HEK293 (cell line): ENCODE data around the gene CD44.

Source experiments
- CTCF ChIA-PET: fragments of 350-600 bp; formaldehyde crosslinking; extraction: SDS; loops from one replicate; lab custom pipeline; 2021; ENCODE audit warnings: antibody characterized with exemption; lab: Yijun Ruan, JAX
- POLR2A ChIA-PET: fragments of 300-600 bp; formaldehyde crosslinking; extraction: SDS; loops from one replicate; lab custom pipeline; 2020; ENCODE audit warnings: antibody characterized with exemption, inconsistent platforms; lab: Yijun Ruan, JAX
- H3K27ac ChIP-seq: fragments of 200-500 bp; sonication (Bioruptor generic); 2 replicates; pipeline ENCODE4 v1.5.1; 2014; ENCODE audit warnings: low read depth, low read length, control low read depth, inconsistent platforms; ENCODE audit errors: extremely low read depth
- H3K36me3 ChIP-seq, 2 experiments: fragments of 200-500 bp in 1 of 2; sonication (Bioruptor generic) in 1 of 2; 1 replicate in 1 of 2; 2 replicates in 1 of 2; pipeline ENCODE4 v1.5.1; 2014 to 2017; ENCODE audit warnings: inconsistent platforms in 2 of 2, low read length in 2 of 2; ENCODE audit not compliant: control insufficient read depth in 2 of 2, insufficient read depth in 1 of 2
- H3K4me1 ChIP-seq: fragments of 200-500 bp; sonication (Bioruptor generic); 2 replicates; pipeline ENCODE4 v1.5.1; 2014; ENCODE audit warnings: mild to moderate bottlenecking, low read length, inconsistent platforms; ENCODE audit not compliant: control insufficient read depth, insufficient read depth
- H3K4me3 ChIP-seq: 2 replicates; pipeline ENCODE4 v1.5.1; 2011; ENCODE audit warnings: low read depth, mild to moderate bottlenecking, control low read depth, low read length, moderate library complexity
- H3K9me3 ChIP-seq: fragments of 200-500 bp; sonication (Bioruptor generic); 2 replicates; pipeline ENCODE4 v1.5.1; 2014; ENCODE audit warnings: low read depth, low read length, inconsistent platforms; ENCODE audit not compliant: control insufficient read depth, insufficient read depth
- BCL11A ChIP-seq: fragments of 450-650 bp; formaldehyde crosslinking; IDR thresholded peaks from 2 replicates; pipeline ENCODE4 v1.5.1; 2016; ENCODE audit warnings: low read depth, missing biosample characterization, missing genetic modification characterization
- PRDM1 ChIP-seq: fragments of 450-650 bp; formaldehyde crosslinking; IDR thresholded peaks from 2 replicates; pipeline ENCODE4; 2016; ENCODE audit warnings: missing biosample characterization, missing genetic modification characterization
- RBAK ChIP-seq: fragments of 450-650 bp; formaldehyde crosslinking; IDR thresholded peaks from 2 replicates; pipeline ENCODE4 v1.5.1; 2016; ENCODE audit warnings: missing biosample characterization, missing genetic modification characterization
- REST ChIP-seq: fragments of 450-650 bp; formaldehyde crosslinking; IDR thresholded peaks from 2 replicates; pipeline ENCODE4 v1.5.1; 2016; ENCODE audit warnings: missing biosample characterization, missing genetic modification characterization
- ZBTB49 ChIP-seq: fragments of 450-650 bp; formaldehyde crosslinking; IDR thresholded peaks from 2 replicates; pipeline ENCODE4 v1.5.1; 2016; ENCODE audit warnings: missing biosample characterization, missing genetic modification characterization, low read depth
- ZBTB7A ChIP-seq: fragments of 450-650 bp; formaldehyde crosslinking; IDR thresholded peaks from 2 replicates; pipeline ENCODE4 v1.5.1; 2016; ENCODE audit warnings: low read depth, missing biosample characterization, missing genetic modification characterization
- ZNF184 ChIP-seq: fragments of 450-650 bp; IDR thresholded peaks from 2 replicates; pipeline ENCODE4 v1.5.1; 2018; ENCODE audit warnings: missing biosample characterization, mild to moderate bottlenecking, missing genetic modification characterization
- ZNF223 ChIP-seq: fragments of 450-650 bp; formaldehyde crosslinking; IDR thresholded peaks from 2 replicates; pipeline ENCODE4 v1.5.1; 2016; ENCODE audit warnings: missing biosample characterization, missing genetic modification characterization
- ZNF239 ChIP-seq: fragments of 450-650 bp; formaldehyde crosslinking; IDR thresholded peaks from 2 replicates; pipeline ENCODE4 v1.5.1; 2016; ENCODE audit warnings: missing biosample characterization, missing genetic modification characterization
- ZNF280C ChIP-seq: fragments of 450-650 bp; formaldehyde crosslinking; IDR thresholded peaks from 2 replicates; pipeline ENCODE4 v1.5.1; 2016; ENCODE audit warnings: missing biosample characterization, missing genetic modification characterization
- ZNF362 ChIP-seq: fragments of 450-650 bp; formaldehyde crosslinking; IDR thresholded peaks from 2 replicates; pipeline ENCODE4 v1.5.1; 2016; ENCODE audit warnings: missing biosample characterization, missing genetic modification characterization
- ZNF433 ChIP-seq: fragments of 450-650 bp; formaldehyde crosslinking; IDR thresholded peaks from 2 replicates; pipeline ENCODE4 v1.5.1; 2016; ENCODE audit warnings: missing biosample characterization, missing genetic modification characterization, low read depth
- ZNF48 ChIP-seq: fragments of 450-650 bp; formaldehyde crosslinking; IDR thresholded peaks from 2 replicates; pipeline ENCODE4 v1.5.1; 2016; ENCODE audit warnings: missing biosample characterization, missing genetic modification characterization
- ZNF501 ChIP-seq: fragments of 450-650 bp; formaldehyde crosslinking; IDR thresholded peaks from 2 replicates; pipeline ENCODE4 v1.5.1; 2016; ENCODE audit warnings: missing biosample characterization, missing genetic modification characterization
- ZNF513 ChIP-seq: fragments of 450-650 bp; IDR thresholded peaks from 2 replicates; pipeline ENCODE4 v1.5.1; 2018; ENCODE audit warnings: missing biosample characterization, missing genetic modification characterization
- ZNF548 ChIP-seq: fragments of 450-650 bp; formaldehyde crosslinking; IDR thresholded peaks from 2 replicates; pipeline ENCODE4 v1.5.1; 2016; ENCODE audit warnings: missing biosample characterization, missing genetic modification characterization
- ZNF600 ChIP-seq: fragments of 450-650 bp; formaldehyde crosslinking; IDR thresholded peaks from 2 replicates; pipeline ENCODE4 v1.5.1; 2016; ENCODE audit warnings: missing biosample characterization, missing genetic modification characterization
- ZNF610 ChIP-seq: fragments of 450-650 bp; formaldehyde crosslinking; IDR thresholded peaks from 2 replicates; pipeline ENCODE4 v1.5.1; 2016; ENCODE audit warnings: missing biosample characterization, missing genetic modification characterization, borderline replicate concordance
- ZNF658 ChIP-seq: fragments of 450-650 bp; formaldehyde crosslinking; IDR thresholded peaks from 2 replicates; pipeline ENCODE4; 2016; ENCODE audit warnings: missing biosample characterization, missing genetic modification characterization
- ZNF768 ChIP-seq: fragments of 450-650 bp; formaldehyde crosslinking; IDR thresholded peaks from 2 replicates; pipeline ENCODE4 v1.5.1; 2018; ENCODE audit warnings: missing biosample characterization, mild to moderate bottlenecking, missing genetic modification characterization
- ZSCAN23 ChIP-seq: fragments of 450-650 bp; formaldehyde crosslinking; IDR thresholded peaks from 2 replicates; pipeline ENCODE4 v1.5.1; 2016; ENCODE audit warnings: missing biosample characterization, missing genetic modification characterization
- TF ChIP-seq, protein P1 (sequence below): fragments of 450-650 bp; IDR thresholded peaks from 2 replicates; pipeline ENCODE4 v1.5.1; 2018; ENCODE audit warnings: missing biosample characterization, mild to moderate bottlenecking, missing genetic modification characterization

CD44 gene

GRCh38 chr11:35241083-35241482 lies 102.1 kb downstream of the CD44 start (continued):
- no peak for TF ChIP-seq ZNF280C (tag by site-specific recombination)
- TF ChIP-seq RBAK = no peak
- no peak for TF ChIP-seq ZNF184 (tag by site-specific recombination)
- TF ChIP-seq ZNF433 = no peak
- TF ChIP-seq ZBTB7A (tag by site-specific recombination) = no peak

DNA sequence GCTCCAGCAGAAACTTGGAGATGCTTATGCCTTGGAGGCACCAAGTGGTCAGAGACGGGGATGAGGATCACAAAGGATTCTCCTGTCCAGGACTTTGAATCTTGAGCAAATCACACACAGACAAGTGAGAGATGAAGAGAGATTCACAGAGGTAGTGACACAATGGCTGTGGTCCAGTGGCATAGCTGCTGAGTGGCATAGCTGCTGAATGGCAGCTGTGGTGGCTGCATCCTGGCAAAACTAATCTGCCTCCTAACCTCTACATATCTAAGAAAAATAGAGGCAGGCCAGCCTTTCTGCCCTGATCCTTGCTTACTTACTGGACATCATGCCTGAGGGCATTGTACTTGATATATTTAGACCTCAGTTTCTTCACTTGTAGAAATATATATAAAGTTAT lies 102.6 kb downstream of the CD44 start:
- Histone ChIP-seq H3K4me1 (no peaks in the 10 kb centered on the region), H3K4me3 (no peak overlapping the region), H3K36me3 (no peaks in the 10 kb centered on the region), H3K27ac (no peak overlapping the region), H3K9me3 (no peaks in the 10 kb centered on the region)
- TF ChIP-seq ZNF600 (tag by site-specific recombination) (no peak), ZNF501 (tag by site-specific recombination) (no peak), ZNF610 (tag by site-specific recombination) (no peak), ZNF223 (tag by site-specific recombination) (no peak), ZSCAN23 (tag by site-specific recombination) (no peak), ZNF362 (tag by site-specific recombination) (no peak), ZNF768 (tag by site-specific recombination) (no peak), REST (tag by site-specific recombination) (no peak), ZBTB49 (tag by site-specific recombination) (no peak), BCL11A (no peak), ZNF513 (tag by site-specific recombination) (no peak), ZNF239 (no peak), ZNF658 (tag by site-specific recombination) (no peak), ZNF48 (tag by site-specific recombination) (no peak), PRDM1 (tag by site-specific recombination) (no peak), ZNF548 (no peak)
- TF ChIP-seq, protein P1, sequence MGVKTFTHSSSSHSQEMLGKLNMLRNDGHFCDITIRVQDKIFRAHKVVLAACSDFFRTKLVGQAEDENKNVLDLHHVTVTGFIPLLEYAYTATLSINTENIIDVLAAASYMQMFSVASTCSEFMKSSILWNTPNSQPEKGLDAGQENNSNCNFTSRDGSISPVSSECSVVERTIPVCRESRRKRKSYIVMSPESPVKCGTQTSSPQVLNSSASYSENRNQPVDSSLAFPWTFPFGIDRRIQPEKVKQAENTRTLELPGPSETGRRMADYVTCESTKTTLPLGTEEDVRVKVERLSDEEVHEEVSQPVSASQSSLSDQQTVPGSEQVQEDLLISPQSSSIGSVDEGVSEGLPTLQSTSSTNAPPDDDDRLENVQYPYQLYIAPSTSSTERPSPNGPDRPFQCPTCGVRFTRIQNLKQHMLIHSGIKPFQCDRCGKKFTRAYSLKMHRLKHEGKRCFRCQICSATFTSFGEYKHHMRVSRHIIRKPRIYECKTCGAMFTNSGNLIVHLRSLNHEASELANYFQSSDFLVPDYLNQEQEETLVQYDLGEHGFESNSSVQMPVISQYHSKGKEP (tag by site-specific recombination) = no peak
- ChIA-PET CTCF (interaction anchor here (0.6 to 0.7 kb wide), 2 partner anchors 78 to 150 kb away, joined by 3 to 7 read pairs; no protein-coding TSS in a partner anchor), POLR2A (no interaction called here)
